HEK293 (cell line): ENCODE results near the gene C16orf92.
A peak's percentile ranks its signal among the peaks of the same experiment; 100 is the strongest.

Source experiments
- BCL6B ChIP-seq: fragments of 450-650 bp; formaldehyde crosslinking; IDR thresholded peaks from 2 replicates; pipeline ENCODE4 v1.5.1; 2017; ENCODE audit warnings: missing biosample characterization, missing genetic modification characterization
- MEIS1 ChIP-seq: sonication (generic); formaldehyde crosslinking; IDR thresholded peaks from 2 replicates; pipeline ENCODE4 v1.8.1; 2022; ENCODE audit warnings: missing genetic modification reagents, mild to moderate bottlenecking, borderline replicate concordance
- PATZ1 ChIP-seq: fragments of 450-650 bp; formaldehyde crosslinking; IDR thresholded peaks from 2 replicates; pipeline ENCODE4 v1.5.1; 2016; ENCODE audit warnings: missing biosample characterization, missing genetic modification characterization
- PRDM6 ChIP-seq: fragments of 450-650 bp; formaldehyde crosslinking; IDR thresholded peaks from 2 replicates; pipeline ENCODE4 v1.5.1; 2017; ENCODE audit warnings: missing biosample characterization, missing genetic modification characterization
- SCRT1 ChIP-seq: fragments of 450-650 bp; formaldehyde crosslinking; IDR thresholded peaks from 2 replicates; pipeline ENCODE4 v1.5.1; 2016; ENCODE audit warnings: missing biosample characterization, missing genetic modification characterization, borderline replicate concordance
- ZBTB17 ChIP-seq: fragments of 450-650 bp; formaldehyde crosslinking; IDR thresholded peaks from 2 replicates; pipeline ENCODE4 v1.5.1; 2016; ENCODE audit warnings: missing biosample characterization, missing genetic modification characterization
- ZEB2 ChIP-seq: fragments of 450-650 bp; formaldehyde crosslinking; IDR thresholded peaks from 2 replicates; pipeline ENCODE4 v1.5.1; 2016; ENCODE audit warnings: missing biosample characterization, missing genetic modification characterization
- ZNF140 ChIP-seq: fragments of 450-650 bp; formaldehyde crosslinking; IDR thresholded peaks from 2 replicates; pipeline ENCODE4 v1.5.1; 2016; ENCODE audit warnings: missing biosample characterization, missing genetic modification characterization
- ZNF211 ChIP-seq: fragments of 450-650 bp; formaldehyde crosslinking; IDR thresholded peaks from 2 replicates; pipeline ENCODE4 v1.5.1; 2016; ENCODE audit warnings: low read depth, missing biosample characterization, missing genetic modification characterization
- ZNF214 ChIP-seq: fragments of 450-650 bp; formaldehyde crosslinking; IDR thresholded peaks from 2 replicates; pipeline ENCODE4 v1.5.1; 2017; ENCODE audit warnings: missing biosample characterization, mild to moderate bottlenecking, missing genetic modification characterization, borderline replicate concordance
- ZNF23 ChIP-seq: fragments of 450-650 bp; formaldehyde crosslinking; IDR thresholded peaks from 2 replicates; pipeline ENCODE4 v1.5.1; 2016; ENCODE audit warnings: missing biosample characterization, missing genetic modification characterization, borderline replicate concordance
- ZNF280C ChIP-seq: fragments of 450-650 bp; formaldehyde crosslinking; IDR thresholded peaks from 2 replicates; pipeline ENCODE4 v1.5.1; 2016; ENCODE audit warnings: missing biosample characterization, missing genetic modification characterization
- ZNF426 ChIP-seq: fragments of 450-650 bp; formaldehyde crosslinking; IDR thresholded peaks from 2 replicates; pipeline ENCODE4 v1.5.1; 2017; ENCODE audit warnings: missing biosample characterization, missing genetic modification characterization, mild to moderate bottlenecking, inconsistent platforms, moderate library complexity
- ZNF433 ChIP-seq: fragments of 450-650 bp; formaldehyde crosslinking; IDR thresholded peaks from 2 replicates; pipeline ENCODE4 v1.5.1; 2016; ENCODE audit warnings: missing biosample characterization, missing genetic modification characterization, low read depth
- ZNF514 ChIP-seq: fragments of 450-650 bp; formaldehyde crosslinking; IDR thresholded peaks from 2 replicates; pipeline ENCODE4 v1.5.1; 2016; ENCODE audit warnings: missing biosample characterization, missing genetic modification characterization
- ZNF521 ChIP-seq: fragments of 450-650 bp; formaldehyde crosslinking; IDR thresholded peaks from 2 replicates; pipeline ENCODE4 v1.5.1; 2017; ENCODE audit warnings: missing biosample characterization, mild to moderate bottlenecking, missing genetic modification characterization
- ZNF549 ChIP-seq: fragments of 450-650 bp; IDR thresholded peaks from 2 replicates; pipeline ENCODE4 v1.5.1; 2018; ENCODE audit warnings: missing biosample characterization, missing genetic modification characterization, mild to moderate bottlenecking, inconsistent platforms, moderate library complexity
- ZNF626 ChIP-seq: fragments of 450-650 bp; sonication (Bioruptor Pico); formaldehyde crosslinking; IDR thresholded peaks from 2 replicates; pipeline ENCODE4 v1.5.1; 2018; ENCODE audit warnings: missing biosample characterization, missing genetic modification characterization, inconsistent platforms
- ZNF768 ChIP-seq: fragments of 450-650 bp; formaldehyde crosslinking; IDR thresholded peaks from 2 replicates; pipeline ENCODE4 v1.5.1; 2018; ENCODE audit warnings: missing biosample characterization, mild to moderate bottlenecking, missing genetic modification characterization
- ZNF791 ChIP-seq: fragments of 450-650 bp; formaldehyde crosslinking; IDR thresholded peaks from 2 replicates; pipeline ENCODE4 v1.5.1; 2016; ENCODE audit warnings: missing biosample characterization, missing genetic modification characterization
- ZNF792 ChIP-seq: fragments of 450-650 bp; formaldehyde crosslinking; IDR thresholded peaks from 2 replicates; pipeline ENCODE4 v1.5.1; 2016; ENCODE audit warnings: missing biosample characterization, missing genetic modification characterization
- TF ChIP-seq, protein P1 (sequence below): fragments of 450-650 bp; formaldehyde crosslinking; IDR thresholded peaks from 2 replicates; pipeline ENCODE4 v1.5.1; 2017; ENCODE audit warnings: missing biosample characterization, mild to moderate bottlenecking, missing genetic modification characterization, moderate library complexity
- TF ChIP-seq, protein P2 (sequence below): fragments of 450-650 bp; formaldehyde crosslinking; IDR thresholded peaks from 2 replicates; pipeline ENCODE4 v1.5.1; 2016; ENCODE audit warnings: missing biosample characterization, missing genetic modification characterization
- TF ChIP-seq, protein P3 (sequence below): fragments of 450-650 bp; formaldehyde crosslinking; IDR thresholded peaks from 2 replicates; pipeline ENCODE4 v1.5.1; 2016; ENCODE audit warnings: missing biosample characterization, missing genetic modification characterization

C16orf92 gene

DNA sequence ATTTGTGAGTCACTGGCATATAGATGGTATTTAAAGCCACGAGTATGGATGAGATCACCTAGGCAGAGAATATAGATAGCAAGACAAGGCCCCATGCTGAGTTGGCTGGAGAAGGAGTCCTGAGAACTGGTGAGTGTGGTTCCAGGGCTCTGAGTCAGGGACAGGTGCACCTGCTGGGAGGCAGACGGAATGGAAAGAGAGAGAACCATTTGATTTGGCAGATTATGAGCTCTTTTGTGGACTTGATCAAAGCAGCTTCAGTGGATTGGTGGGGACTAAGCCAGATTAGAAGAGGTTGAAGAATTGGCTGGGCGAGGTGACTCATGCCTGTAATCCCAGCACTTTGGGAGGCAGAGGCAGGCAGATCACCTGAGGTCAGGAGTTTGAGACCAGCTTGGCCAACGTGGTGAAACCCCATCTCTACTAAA lies 4.3 kb upstream of the C16orf92 start (continued):
- TF ChIP-seq SCRT1 (tag by site-specific recombination) (no peak), ZNF23 (tag by site-specific recombination) (no peak), ZNF549 (tag by site-specific recombination) (no peak), ZNF140 (tag by site-specific recombination) (no peak), PATZ1 (tag by site-specific recombination) (peak; percentile 58), ZNF211 (no peak), ZNF514 (no peak), ZNF791 (tag by site-specific recombination) (no peak), ZNF433 (tag by site-specific recombination) (no peak), ZBTB17 (tag by site-specific recombination) (peak; percentile 98), ZEB2 (tag by site-specific recombination) (peak; percentile 81; the same call in 1 of the 2 replicates), PRDM6 (tag by site-specific recombination) (no peak), BCL6B (tag by site-specific recombination) (no peak), ZNF214 (tag by site-specific recombination) (no peak), ZNF768 (tag by site-specific recombination) (no peak), ZNF626 (tag by site-specific recombination) (no peak), ZNF426 (no peak), ZNF792 (tag by site-specific recombination) (no peak), ZNF280C (no peak), ZNF521 (no peak), MEIS1 (CRISPR knock-in tag) (no peak)
- TF ChIP-seq, protein P1, sequence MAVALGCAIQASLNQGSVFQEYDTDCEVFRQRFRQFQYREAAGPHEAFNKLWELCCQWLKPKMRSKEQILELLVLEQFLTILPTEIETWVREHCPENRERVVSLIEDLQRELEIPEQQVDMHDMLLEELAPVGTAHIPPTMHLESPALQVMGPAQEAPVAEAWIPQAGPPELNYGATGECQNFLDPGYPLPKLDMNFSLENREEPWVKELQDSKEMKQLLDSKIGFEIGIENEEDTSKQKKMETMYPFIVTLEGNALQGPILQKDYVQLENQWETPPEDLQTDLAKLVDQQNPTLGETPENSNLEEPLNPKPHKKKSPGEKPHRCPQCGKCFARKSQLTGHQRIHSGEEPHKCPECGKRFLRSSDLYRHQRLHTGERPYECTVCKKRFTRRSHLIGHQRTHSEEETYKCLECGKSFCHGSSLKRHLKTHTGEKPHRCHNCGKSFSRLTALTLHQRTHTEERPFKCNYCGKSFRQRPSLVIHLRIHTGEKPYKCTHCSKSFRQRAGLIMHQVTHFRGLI (tag by site-specific recombination) = no peak
- TF ChIP-seq, protein P2, sequence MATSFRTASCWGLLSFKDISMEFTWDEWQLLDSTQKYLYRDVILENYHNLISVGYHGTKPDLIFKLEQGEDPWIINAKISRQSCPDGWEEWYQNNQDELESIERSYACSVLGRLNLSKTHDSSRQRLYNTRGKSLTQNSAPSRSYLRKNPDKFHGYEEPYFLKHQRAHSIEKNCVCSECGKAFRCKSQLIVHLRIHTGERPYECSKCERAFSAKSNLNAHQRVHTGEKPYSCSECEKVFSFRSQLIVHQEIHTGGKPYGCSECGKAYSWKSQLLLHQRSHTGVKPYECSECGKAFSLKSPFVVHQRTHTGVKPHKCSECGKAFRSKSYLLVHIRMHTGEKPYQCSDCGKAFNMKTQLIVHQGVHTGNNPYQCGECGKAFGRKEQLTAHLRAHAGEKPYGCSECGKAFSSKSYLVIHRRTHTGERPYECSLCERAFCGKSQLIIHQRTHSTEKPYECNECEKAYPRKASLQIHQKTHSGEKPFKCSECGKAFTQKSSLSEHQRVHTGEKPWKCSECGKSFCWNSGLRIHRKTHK (tag by site-specific recombination) = 0 out of 2 replicates have a peak, but pooled peaks have one; percentile 34
- TF ChIP-seq, protein P3, sequence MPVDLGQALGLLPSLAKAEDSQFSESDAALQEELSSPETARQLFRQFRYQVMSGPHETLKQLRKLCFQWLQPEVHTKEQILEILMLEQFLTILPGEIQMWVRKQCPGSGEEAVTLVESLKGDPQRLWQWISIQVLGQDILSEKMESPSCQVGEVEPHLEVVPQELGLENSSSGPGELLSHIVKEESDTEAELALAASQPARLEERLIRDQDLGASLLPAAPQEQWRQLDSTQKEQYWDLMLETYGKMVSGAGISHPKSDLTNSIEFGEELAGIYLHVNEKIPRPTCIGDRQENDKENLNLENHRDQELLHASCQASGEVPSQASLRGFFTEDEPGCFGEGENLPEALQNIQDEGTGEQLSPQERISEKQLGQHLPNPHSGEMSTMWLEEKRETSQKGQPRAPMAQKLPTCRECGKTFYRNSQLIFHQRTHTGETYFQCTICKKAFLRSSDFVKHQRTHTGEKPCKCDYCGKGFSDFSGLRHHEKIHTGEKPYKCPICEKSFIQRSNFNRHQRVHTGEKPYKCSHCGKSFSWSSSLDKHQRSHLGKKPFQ (tag by site-specific recombination) = no peak
- TF ChIP-seq, all 188 proteins: peak for 43
